ENCODE measurements around the gene CCDC169.
A peak's percentile ranks its signal among the peaks of the same experiment; 100 is the strongest.

The CCDC169 gene

DNA sequence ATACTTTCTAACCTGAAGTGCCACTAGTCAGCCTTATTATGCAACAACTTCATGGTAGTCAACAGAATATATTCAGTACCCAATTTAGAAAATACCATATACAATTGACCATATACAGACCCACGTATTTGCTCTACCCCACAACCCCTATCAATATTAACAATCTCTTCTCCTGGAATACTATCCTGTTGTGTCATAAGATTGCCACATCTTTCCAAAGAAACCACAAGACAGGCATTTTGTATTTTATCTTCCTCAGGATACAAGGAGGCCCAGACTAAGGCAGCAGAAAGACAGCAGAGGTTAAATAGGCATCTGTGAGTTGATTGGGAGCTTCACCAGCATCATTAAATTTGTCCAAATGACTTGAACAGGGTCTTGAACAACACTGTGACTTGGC is 44.1 kb upstream of the CCDC169 start (continued):
- TF ChIP-seq ZNF398 (tag by site-specific recombination; IDR thresholded peaks at IDR 0.05): no peak

DNA sequence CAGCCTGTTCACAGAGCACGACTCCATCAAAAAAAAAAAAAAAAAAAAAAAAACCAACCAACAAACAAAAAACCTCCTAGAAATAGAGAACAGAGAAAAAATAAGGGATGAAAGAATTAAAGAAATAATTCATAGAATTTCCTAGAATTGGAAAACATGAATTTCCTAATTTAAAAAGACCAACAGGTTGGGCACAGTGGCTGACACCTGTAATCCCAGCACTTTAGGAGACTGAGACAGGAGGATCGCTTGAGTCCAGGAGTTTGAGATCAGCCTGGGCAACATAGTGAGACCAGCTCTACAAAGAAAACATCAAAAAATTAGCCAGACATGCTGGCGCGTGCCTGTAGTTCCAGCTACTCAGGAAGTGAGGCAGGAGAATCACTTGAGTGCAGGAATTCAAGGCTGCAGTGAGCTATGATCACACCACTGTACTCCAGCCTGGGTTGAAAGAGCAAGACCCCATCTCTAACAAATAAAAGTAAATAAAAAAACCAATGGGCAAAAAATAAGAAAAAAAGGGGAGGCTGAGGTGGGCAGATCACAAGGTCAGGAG is 42.1 kb upstream of the CCDC169 start:
- Histone ChIP-seq H3K27ac (ENCODE audit: extremely low read depth, low read depth, low read length) (no peak overlapping the region), H3K9me3 (ENCODE audit: control insufficient read depth, insufficient read depth, low read depth, low read length) (no peaks in the 10 kb centered on the region), H3K4me3 (ENCODE audit: low read depth, low read length) (no peak overlapping the region), H3K4me1 (ENCODE audit: control insufficient read depth, insufficient read depth, low read length) (peaks cover 11% of the 10 kb centered on the region; the same call in 1 of the 2 replicates), H3K36me3 (ENCODE audit: control insufficient read depth in 2 of 2, insufficient read depth in 1 of 2, low read length in 2 of 2) (no peaks in the 10 kb centered on the region)
- ChIA-PET CTCF (interaction anchor here (0.6 to 1.4 kb wide), 3 partner anchors 10 to 127 kb away, joined by 4 to 5 read pairs (median 4); no protein-coding TSS in a partner anchor), POLR2A (no interaction called here)
- TF ChIP-seq ZBTB26 (tag by site-specific recombination; optimal IDR thresholded peaks at IDR 0.05): no peak
- TF ChIP-seq ZNF239 (tag by site-specific recombination; IDR thresholded peaks at IDR 0.05): no peak
- TF ChIP-seq, protein P1, sequence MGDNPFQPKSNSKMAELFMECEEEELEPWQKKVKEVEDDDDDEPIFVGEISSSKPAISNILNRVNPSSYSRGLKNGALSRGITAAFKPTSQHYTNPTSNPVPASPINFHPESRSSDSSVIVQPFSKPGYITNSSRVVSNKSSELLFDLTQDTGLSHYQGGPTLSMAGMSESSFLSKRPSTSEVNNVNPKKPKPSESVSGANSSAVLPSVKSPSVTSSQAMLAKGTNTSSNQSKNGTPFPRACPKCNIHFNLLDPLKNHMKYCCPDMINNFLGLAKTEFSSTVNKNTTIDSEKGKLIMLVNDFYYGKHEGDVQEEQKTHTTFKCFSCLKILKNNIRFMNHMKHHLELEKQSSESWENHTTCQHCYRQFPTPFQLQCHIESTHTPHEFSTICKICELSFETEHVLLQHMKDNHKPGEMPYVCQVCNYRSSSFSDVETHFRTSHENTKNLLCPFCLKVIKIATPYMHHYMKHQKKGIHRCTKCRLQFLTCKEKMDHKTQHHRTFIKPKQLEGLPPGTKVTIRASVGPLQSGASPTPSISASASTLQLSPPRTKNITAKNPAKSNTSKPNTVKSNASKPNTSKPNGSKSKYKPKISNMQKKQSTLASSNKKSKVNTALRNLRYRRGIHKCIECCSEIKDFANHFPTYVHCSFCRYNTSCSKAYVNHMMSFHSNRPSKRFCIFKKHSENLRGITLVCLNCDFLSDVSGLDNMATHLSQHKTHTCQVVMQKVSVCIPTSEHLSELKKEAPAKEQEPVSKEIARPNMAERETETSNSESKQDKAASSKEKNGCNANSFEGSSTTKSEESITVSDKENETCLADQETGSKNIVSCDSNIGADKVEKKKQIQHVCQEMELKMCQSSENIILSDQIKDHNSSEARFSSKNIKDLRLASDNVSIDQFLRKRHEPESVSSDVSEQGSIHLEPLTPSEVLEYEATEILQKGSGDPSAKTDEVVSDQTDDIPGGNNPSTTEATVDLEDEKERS (tag by site-specific recombination; IDR thresholded peaks at IDR 0.05): no peak
- TF ChIP-seq, protein P2, sequence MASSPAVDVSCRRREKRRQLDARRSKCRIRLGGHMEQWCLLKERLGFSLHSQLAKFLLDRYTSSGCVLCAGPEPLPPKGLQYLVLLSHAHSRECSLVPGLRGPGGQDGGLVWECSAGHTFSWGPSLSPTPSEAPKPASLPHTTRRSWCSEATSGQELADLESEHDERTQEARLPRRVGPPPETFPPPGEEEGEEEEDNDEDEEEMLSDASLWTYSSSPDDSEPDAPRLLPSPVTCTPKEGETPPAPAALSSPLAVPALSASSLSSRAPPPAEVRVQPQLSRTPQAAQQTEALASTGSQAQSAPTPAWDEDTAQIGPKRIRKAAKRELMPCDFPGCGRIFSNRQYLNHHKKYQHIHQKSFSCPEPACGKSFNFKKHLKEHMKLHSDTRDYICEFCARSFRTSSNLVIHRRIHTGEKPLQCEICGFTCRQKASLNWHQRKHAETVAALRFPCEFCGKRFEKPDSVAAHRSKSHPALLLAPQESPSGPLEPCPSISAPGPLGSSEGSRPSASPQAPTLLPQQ (tag by site-specific recombination; IDR thresholded peaks at IDR 0.05): no peak
- TF ChIP-seq ZNF707 (tag by site-specific recombination; IDR thresholded peaks at IDR 0.05): no peak
- TF ChIP-seq, protein P3, sequence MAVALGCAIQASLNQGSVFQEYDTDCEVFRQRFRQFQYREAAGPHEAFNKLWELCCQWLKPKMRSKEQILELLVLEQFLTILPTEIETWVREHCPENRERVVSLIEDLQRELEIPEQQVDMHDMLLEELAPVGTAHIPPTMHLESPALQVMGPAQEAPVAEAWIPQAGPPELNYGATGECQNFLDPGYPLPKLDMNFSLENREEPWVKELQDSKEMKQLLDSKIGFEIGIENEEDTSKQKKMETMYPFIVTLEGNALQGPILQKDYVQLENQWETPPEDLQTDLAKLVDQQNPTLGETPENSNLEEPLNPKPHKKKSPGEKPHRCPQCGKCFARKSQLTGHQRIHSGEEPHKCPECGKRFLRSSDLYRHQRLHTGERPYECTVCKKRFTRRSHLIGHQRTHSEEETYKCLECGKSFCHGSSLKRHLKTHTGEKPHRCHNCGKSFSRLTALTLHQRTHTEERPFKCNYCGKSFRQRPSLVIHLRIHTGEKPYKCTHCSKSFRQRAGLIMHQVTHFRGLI (tag by site-specific recombination; IDR thresholded peaks at IDR 0.05): peak; percentile 84; the same call in 1 of the 2 replicates
- peak; percentile 91 for TF ChIP-seq SCRT1 (tag by site-specific recombination; IDR thresholded peaks at IDR 0.05; ENCODE audit: borderline replicate concordance)
- TF ChIP-seq ZNF629 (tag by site-specific recombination; IDR thresholded peaks at IDR 0.05): no peak
- no peak for TF ChIP-seq ZNF596 (tag by site-specific recombination; IDR thresholded peaks at IDR 0.05)
- TF ChIP-seq, protein P4, sequence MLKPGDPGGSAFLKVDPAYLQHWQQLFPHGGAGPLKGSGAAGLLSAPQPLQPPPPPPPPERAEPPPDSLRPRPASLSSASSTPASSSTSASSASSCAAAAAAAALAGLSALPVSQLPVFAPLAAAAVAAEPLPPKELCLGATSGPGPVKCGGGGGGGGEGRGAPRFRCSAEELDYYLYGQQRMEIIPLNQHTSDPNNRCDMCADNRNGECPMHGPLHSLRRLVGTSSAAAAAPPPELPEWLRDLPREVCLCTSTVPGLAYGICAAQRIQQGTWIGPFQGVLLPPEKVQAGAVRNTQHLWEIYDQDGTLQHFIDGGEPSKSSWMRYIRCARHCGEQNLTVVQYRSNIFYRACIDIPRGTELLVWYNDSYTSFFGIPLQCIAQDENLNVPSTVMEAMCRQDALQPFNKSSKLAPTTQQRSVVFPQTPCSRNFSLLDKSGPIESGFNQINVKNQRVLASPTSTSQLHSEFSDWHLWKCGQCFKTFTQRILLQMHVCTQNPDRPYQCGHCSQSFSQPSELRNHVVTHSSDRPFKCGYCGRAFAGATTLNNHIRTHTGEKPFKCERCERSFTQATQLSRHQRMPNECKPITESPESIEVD (tag by site-specific recombination; IDR thresholded peaks at IDR 0.05): no peak
- TF ChIP-seq ZNF174 (tag by site-specific recombination; IDR thresholded peaks at IDR 0.05): no peak
- TF ChIP-seq, protein P5, sequence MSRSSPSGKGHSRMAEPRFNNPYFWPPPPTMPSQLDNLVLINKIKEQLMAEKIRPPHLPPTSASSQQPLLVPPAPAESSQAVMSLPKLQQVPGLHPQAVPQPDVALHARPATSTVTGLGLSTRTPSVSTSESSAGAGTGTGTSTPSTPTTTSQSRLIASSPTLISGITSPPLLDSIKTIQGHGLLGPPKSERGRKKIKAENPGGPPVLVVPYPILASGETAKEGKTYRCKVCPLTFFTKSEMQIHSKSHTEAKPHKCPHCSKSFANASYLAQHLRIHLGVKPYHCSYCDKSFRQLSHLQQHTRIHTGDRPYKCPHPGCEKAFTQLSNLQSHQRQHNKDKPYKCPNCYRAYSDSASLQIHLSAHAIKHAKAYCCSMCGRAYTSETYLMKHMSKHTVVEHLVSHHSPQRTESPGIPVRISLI (tag by site-specific recombination; IDR thresholded peaks at IDR 0.05): peak; percentile 26; the same call in 1 of the 2 replicates
- TF ChIP-seq, protein P6, sequence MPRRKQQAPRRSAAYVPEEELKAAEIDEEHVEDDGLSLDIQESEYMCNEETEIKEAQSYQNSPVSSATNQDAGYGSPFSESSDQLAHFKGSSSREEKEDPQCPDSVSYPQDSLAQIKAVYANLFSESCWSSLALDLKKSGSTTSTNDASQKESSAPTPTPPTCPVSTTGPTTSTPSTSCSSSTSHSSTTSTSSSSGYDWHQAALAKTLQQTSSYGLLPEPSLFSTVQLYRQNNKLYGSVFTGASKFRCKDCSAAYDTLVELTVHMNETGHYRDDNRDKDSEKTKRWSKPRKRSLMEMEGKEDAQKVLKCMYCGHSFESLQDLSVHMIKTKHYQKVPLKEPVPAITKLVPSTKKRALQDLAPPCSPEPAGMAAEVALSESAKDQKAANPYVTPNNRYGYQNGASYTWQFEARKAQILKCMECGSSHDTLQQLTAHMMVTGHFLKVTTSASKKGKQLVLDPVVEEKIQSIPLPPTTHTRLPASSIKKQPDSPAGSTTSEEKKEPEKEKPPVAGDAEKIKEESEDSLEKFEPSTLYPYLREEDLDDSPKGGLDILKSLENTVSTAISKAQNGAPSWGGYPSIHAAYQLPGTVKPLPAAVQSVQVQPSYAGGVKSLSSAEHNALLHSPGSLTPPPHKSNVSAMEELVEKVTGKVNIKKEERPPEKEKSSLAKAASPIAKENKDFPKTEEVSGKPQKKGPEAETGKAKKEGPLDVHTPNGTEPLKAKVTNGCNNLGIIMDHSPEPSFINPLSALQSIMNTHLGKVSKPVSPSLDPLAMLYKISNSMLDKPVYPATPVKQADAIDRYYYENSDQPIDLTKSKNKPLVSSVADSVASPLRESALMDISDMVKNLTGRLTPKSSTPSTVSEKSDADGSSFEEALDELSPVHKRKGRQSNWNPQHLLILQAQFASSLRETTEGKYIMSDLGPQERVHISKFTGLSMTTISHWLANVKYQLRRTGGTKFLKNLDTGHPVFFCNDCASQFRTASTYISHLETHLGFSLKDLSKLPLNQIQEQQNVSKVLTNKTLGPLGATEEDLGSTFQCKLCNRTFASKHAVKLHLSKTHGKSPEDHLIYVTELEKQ (tag by site-specific recombination; IDR thresholded peaks at IDR 0.05; ENCODE audit: borderline replicate concordance): no peak
- TF ChIP-seq, protein P7, sequence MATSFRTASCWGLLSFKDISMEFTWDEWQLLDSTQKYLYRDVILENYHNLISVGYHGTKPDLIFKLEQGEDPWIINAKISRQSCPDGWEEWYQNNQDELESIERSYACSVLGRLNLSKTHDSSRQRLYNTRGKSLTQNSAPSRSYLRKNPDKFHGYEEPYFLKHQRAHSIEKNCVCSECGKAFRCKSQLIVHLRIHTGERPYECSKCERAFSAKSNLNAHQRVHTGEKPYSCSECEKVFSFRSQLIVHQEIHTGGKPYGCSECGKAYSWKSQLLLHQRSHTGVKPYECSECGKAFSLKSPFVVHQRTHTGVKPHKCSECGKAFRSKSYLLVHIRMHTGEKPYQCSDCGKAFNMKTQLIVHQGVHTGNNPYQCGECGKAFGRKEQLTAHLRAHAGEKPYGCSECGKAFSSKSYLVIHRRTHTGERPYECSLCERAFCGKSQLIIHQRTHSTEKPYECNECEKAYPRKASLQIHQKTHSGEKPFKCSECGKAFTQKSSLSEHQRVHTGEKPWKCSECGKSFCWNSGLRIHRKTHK (tag by site-specific recombination; IDR thresholded peaks at IDR 0.05): no peak
- 0 out of 2 replicates have a peak, but pooled peaks have one; percentile 9 for TF ChIP-seq ZBTB17 (tag by site-specific recombination; IDR thresholded peaks at IDR 0.05)
- TF ChIP-seq ZXDB (tag by site-specific recombination; IDR thresholded peaks at IDR 0.05): no peak
